SU-DHL-6 (cell line): Measurements from ENCODE around the gene TRRAP.
"Not testable (repeated sequence)": the region's sequence is repeated elsewhere in the genome, so short reads cannot be mapped to it uniquely, and the experiment has no call there.

Experiments used
- EZH2phosphoT487 ChIP-seq: fragments of 200-600 bp; sonication (generic), shearing (Covaris generic); conservative IDR thresholded peaks from 2 replicates; pipeline ENCODE4 v1.6.1; 2018; ENCODE audit warnings: mild to moderate bottlenecking, antibody characterized with exemption, low read length, moderate library complexity, mixed read lengths
- TF ChIP-seq, protein P1 (sequence below): fragments of 200-600 bp; sonication (generic); IDR thresholded peaks from one replicate; pipeline ENCODE4 v1.5.1; 2017; ENCODE audit warnings: antibody characterized with exemption, mild to moderate bottlenecking, low read length, moderate library complexity; ENCODE audit not compliant: insufficient read depth, poor library complexity, severe bottlenecking

DNA sequence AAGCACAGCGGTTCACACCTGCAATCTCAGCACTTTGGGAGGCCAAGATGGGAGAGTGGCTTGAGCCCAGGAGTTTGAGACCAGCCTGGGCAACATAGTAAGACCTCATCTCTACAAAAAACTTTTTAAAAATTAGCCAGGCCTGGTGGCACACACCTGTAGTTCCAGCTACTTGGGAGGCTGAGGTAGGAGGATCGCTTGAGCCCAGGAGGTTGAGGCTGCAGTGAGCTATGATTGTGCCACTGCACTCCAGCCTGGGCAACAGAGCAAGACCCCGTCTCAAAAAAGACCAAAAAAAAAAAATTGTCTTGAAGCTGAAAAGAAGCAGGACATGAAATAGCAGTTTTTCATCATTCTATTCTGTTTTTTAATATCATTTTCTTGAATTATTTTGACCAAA, 166.5 kb downstream of the TRRAP start:
- TF ChIP-seq, protein P1, sequence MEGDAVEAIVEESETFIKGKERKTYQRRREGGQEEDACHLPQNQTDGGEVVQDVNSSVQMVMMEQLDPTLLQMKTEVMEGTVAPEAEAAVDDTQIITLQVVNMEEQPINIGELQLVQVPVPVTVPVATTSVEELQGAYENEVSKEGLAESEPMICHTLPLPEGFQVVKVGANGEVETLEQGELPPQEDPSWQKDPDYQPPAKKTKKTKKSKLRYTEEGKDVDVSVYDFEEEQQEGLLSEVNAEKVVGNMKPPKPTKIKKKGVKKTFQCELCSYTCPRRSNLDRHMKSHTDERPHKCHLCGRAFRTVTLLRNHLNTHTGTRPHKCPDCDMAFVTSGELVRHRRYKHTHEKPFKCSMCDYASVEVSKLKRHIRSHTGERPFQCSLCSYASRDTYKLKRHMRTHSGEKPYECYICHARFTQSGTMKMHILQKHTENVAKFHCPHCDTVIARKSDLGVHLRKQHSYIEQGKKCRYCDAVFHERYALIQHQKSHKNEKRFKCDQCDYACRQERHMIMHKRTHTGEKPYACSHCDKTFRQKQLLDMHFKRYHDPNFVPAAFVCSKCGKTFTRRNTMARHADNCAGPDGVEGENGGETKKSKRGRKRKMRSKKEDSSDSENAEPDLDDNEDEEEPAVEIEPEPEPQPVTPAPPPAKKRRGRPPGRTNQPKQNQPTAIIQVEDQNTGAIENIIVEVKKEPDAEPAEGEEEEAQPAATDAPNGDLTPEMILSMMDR = not testable (repeated sequence)
- TF ChIP-seq EZH2phosphoT487 = not testable (repeated sequence)
